HG02885 (cell line): Measurements from ENCODE around the gene CSF2RB.

Experiments
- ATAC-seq: cut with Tn5 transposase; IDR thresholded peaks from one replicate; pipeline ENCODE4 v1.9.1; 2021; ENCODE audit warnings: mild to moderate bottlenecking; ENCODE audit not compliant: unreplicated experiment, poor library complexity

Gene CSF2RB

DNA sequence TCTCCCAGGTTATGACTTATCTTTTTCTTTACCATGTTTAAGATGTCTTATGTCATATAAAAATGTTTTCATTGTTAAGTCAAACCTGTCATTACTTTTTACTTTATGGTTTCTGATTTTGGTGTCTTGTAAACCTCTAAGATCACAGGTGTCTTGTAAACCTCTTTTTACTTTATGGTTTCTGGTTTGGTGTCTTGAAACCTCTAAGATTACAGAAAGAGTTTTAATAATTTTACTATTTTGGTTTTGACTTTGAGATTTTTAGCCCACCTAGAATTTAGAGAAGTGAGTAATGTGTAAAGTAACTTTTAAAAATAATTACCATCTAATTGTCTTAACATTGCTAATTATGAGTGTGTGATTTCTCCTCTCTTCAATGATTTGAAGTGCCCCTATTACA is 2.6 kb downstream of the CSF2RB start:
- ATAC-seq: no peak

DNA sequence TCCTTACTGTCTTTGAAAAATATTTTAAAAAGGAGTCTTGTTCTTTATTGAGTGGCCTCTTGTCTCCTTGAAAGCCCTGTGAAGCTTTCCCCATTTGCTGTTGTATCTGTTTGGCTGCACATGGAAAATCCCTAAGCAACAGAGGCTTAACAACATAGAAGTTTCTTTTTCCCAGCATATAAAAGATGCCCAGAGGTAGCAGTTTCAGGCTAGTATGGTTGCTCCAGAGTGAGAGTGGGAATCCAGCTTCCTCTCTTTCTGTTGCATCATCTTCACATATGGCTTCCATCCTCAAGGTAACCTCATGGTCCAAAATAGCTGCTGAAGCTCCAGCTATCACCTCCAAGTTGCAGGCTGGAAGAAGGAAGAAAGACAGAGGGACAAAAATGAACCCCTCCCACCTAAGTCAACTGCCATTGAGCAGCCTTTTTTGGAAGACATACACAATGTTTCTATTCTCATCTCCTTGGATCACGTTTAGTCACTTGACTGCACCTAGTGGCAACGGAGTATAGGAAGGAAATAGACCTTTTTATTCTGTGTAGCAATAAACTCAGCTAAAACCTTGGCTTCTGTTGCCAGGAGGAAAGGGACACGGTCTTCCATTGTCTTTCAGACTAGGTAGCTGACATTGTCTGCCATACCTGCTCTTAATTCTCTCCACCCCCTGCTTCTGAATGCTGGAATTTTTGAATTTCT is 5.3 kb downstream of the CSF2RB start:
- ATAC-seq: no peak

DNA sequence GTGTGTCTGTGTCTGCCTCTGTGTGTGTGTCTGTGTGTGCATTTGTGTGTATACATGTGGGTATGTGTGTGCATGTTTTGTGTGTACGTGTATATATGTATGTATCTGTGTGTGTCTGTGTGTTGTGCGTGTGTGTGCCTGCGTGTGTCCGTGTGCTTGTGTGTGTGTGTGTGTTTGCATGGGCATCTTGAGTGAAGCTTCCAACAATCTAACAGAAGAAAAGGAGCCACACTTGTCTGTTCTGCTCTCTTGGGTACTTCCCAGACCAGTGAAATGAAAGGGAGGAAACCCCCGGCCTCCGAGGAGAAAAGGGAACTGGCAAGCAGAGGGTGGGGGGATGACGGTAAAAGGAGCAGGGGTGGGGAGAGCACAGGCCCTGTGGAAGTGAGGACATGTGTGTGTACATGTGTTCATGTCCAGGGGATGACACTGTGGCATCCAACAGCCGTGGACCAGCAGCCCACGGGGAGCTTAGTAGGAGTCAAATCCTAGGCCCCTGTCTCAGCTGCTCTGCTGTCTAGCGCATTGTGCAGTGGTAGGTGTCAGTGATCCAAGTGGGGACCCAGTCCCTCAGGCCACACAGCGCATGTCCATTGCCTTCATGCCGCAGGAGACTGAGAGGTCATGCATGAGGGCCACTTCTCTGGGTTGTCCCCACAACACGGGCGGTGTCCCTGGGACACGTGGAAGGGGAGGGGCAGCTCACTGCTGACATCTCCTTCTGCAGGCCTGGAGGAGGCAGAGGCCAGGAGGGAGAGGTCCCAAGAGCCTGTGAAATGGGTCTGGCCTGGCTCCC is 8.1 kb downstream of the CSF2RB start:
- no peak for ATAC-seq

- ATAC-seq: no peak
Measured at GRCh38 chr22:36922105-36922608, 8.7 kb downstream of the CSF2RB start.

- no peak for ATAC-seq
Measured at GRCh38 chr22:36922711-36923110, 9.3 kb downstream of the CSF2RB start.

- ATAC-seq: no peak
Measured at GRCh38 chr22:36923131-36923788, 9.8 kb downstream of the CSF2RB start.

DNA sequence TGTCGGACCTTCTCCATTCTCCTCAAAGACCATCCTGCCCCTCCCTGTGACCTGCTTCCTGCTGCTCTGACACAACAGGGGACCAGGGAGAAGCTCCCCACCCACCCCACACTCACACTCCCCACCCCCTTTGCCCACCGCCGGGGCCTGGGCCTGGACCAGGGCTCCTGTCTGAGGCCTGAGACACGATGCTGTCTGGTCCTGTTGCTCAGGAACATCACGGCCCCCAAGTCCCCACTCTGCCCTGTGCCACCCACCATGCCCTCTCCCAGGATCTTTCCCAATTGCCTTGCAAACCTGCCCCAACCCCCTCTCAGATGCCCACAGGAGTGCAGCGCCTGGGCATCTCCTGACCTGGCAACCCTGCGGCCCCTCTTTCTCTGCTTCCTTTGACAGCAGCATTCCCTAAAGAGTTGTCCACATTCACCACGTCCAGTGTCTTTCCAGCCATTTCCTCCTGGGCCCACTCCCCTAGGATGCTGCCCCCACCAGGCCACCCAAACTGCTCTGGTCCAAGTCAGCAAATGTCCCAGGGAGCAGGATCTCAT is 10.8 kb downstream of the CSF2RB start:
- no peak for ATAC-seq

DNA sequence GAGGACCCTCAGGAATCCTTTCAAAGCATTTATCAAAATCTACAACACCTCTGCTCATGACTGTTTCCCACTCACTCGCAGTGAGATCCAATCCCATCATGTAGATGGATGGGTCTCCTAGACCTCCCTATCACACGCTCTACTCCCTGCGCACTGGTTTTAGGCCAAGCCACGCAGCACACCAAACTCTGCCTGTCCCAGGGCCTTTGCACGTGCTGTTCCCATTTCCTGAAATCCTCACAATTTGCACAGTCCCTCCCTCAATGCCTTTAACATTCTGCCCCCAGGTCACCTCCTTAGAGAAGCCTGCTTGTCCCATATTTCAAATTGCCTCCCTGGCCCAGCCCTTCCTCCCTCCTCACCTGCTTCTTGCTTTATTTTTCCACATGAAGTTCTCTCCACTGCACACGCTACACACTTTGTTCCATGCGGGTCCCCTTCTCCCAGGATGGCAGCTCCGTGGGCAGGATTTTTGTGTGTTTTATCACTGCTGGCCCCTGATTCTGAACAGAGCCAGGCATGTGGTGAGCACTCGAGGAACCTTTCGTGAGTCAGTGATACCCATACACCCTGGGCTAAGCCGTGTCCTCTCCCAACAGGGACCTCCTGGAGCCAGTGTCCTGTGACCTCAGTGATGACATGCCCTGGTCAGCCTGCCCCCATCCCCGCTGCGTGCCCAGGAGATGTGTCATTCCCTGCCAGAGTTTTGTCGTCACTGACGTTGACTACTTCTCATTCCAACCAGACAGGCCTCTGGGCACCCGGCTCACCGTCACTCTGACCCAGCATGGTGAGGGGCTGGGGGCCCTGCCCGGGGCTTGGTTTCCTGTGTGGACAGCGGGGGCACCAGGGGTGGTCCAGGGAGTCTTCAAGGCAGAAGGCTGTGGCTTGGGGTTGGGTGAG is 12.2 kb downstream of the CSF2RB start:
- no peak for ATAC-seq

GRCh38 chr22:36926309-36926708 is 12.9 kb downstream of the CSF2RB start:
- ATAC-seq: no peak

GRCh38 chr22:36926721-36927435 is 13.4 kb downstream of the CSF2RB start:
- ATAC-seq: no peak

- ATAC-seq: no peak
Measured at GRCh38 chr22:36927671-36928070, 14.2 kb downstream of the CSF2RB start.

DNA sequence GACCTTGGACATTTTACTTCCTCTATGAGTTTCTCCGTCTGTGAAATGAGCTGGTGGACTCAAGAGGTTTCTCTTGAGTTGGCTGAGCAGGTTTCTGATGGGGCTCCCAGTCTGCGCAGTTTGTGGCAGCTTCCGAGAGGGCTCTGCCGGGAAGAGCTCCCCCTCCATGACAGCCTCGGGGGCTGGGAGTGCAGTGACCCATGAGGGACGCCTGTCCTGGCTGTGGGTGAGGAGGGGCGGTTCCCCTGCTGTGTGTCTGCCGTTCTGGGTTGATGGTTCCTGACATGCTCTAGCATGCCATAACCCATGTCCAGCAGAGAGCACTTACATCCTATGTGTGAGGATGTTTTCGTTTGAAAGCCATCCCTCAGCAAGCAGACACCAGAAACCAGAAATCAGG is 14.8 kb downstream of the CSF2RB start:
- ATAC-seq: no peak

GRCh38 chr22:36928786-36929535 is 15.5 kb downstream of the CSF2RB start:
- no peak for ATAC-seq

- no peak for ATAC-seq
Measured at GRCh38 chr22:36929621-36930020, 16.2 kb downstream of the CSF2RB start.

DNA sequence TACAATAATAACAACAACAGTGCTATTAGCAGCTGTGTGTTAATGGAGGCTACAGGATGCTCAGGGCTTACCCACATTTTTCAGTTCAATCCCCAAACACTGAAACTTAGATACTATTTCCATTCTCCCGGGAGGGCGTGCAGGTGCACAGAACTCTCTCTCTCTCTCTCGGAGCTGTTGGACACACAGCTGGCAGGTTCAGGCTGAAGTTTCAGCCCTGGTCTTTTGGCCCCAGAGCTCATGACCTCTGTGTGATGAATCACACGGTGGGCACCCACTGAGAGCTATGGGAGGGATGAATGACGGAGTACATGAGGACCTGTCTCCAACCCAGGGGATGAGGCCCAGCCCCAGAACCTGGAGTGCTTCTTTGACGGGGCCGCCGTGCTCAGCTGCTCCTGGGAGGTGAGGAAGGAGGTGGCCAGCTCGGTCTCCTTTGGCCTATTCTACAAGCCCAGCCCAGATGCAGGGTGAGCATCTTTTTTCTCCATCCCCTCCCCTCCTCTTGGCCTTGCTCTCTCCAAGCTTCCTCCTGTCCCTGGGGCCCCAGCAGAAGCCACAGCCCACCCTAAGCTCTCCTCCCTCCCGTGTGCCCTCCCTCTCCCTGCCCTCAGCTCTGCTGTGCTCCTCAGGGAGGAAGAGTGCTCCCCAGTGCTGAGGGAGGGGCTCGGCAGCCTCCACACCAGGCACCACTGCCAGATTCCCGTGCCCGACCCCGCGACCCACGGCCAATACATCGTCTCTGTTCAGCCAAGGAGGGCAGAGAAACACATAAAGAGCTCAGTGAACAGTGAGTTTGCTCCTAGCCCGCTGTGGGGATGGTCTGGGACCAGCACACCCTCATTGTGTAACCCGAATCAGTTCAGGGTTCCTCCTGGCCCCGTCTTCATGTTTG is 16.9 kb downstream of the CSF2RB start:
- no peak for ATAC-seq

DNA sequence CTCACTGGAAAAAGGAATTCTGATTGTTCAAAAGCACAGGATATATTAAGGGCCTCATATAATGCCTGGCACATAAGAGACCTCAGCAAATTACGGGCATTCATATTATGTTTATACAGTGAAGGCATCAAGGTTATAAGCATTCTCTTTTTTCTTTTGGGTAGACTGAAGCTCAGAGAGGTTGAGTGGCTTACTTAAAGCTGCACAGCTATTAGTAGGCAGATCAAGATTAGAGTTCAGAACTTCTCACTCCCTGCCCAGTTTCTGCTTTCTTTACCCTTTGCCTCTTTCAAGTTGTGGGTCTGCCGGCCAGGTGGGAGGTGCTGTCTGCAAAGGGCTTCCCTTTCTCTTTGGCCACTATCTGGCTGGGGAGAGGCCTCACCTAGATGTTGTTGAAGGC is 18.0 kb downstream of the CSF2RB start:
- no peak for ATAC-seq

DNA sequence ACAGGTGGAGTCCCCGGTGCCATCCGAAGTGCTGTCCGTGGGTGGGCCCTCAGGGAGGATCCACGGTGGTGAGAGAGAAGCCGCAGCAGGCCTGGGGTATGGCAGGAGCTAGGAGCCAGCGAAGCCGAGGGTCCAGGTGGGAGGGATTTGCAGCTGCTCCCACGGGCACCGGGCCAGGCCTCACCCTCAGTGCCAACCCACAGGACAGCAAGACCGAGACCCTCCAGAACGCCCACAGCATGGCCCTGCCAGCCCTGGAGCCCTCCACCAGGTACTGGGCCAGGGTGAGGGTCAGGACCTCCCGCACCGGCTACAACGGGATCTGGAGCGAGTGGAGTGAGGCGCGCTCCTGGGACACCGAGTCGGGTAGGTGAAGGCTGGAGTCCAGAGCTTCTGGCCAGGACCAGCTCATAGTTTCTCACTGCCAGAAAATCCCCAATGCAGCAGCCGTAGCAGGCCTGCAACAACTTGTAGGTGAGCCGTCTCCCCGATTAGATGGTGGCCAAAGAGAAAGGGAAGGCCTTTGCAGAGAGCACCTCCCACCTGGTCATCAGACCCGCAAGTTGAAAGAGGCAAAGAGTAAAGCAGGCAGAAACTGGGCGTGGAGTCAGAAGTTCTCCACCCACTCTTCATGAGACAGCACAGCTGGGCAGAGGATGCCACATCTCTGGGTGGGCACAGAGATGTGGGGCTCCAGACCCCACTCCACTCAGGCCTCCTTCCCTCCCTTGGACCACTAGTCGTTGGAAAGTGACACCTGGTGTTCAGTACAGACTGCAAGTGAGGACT is 20.4 kb downstream of the CSF2RB start:
- no peak for ATAC-seq
